GM10248 (cell line): ENCODE results near the gene MRPL17.

Experiments
- CTCF ChIA-PET: fragments of 300-600 bp; sonication (Branson Sonifier 250); formaldehyde crosslinking; extraction: SDS; loops from one replicate; lab custom pipeline; 2021; ENCODE audit warnings: antibody characterized with exemption; lab: Yijun Ruan, JAX
- POLR2A ChIA-PET: fragments of 350-650 bp; sonication (Branson Sonifier 250); formaldehyde crosslinking; extraction: SDS; loops from one replicate; lab custom pipeline; 2020; ENCODE audit warnings: antibody characterized with exemption; lab: Yijun Ruan, JAX
- DNase-seq: peaks from one replicate; pipeline ENCODE4 v3.0.0; 2012; ENCODE audit errors: extremely low spot score
- TF ChIP-seq, protein P1 (sequence below): IDR thresholded peaks from 2 replicates; pipeline ENCODE4 v1.5.1; 2012; ENCODE audit warnings: mild to moderate bottlenecking, low read depth; ENCODE audit errors: extremely low read depth, missing control alignments, control extremely low read depth

MRPL17 gene

DNA sequence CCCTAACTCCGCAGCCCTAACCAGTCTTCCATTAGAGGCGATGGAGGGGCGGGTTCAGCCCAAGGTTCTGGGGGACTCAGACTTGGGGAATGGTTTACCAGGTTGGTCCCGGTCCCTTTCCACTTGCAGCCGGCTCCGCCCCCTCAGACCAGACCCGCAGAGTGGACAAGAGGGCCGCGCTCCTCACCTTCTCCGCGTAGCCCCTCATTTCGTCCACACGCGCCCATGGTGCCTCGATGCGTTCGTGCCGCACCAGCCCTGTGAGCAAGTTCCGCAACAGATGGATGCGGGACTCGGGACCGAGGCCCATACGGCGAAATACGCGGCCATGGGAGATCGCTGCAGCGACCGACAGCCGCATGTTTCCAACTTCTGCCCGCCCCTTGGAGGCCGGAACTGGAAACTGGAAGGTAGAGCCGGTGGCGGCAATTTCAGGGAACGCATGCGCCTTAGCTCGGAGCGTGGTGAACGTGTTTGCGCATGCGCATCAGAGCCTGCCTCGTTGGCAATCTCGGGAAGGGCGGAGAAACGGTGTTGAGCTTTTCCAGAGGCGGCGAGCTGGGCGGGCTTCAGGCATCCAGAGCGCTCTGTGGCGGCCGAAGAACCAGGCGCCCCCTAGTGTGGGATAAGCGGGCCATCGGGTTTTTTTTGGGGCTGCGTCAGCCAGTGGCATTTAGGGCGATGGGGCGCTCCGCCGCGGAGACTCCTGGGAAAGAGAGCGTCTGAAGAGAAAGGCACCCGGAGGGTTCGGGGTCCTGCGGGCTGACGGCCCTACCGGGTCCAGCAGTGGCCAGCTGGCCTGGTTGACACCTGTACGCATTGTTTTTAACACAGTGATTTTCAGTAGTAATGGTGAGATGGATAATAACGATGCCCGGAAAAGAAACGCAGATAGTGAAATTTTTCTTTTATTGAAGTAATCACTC lies at the start of gene MRPL17:
TSS of gene MRPL17 (minus strand) at position 405 of the 926 bp plus-strand sequence. CDS start at position 361, 44 bp downstream.
- DNase-seq = peak; percentile 97
- ChIA-PET POLR2A (interaction anchor here (0.6 to 2.2 kb wide), 4 partner anchors 42 to 114 kb away, joined by 3 to 12 read pairs (median 4); partner anchors contain the start of gene TPP1), CTCF (interaction anchor here (0.7 to 4.7 kb wide), 43 partner anchors 10 to 305 kb away, joined by 3 to 29 read pairs (median 4); partner anchors contain the start of genes ARFIP2, DCHS1, TAF10 and TIMM10B)
- TF ChIP-seq, protein P1, sequence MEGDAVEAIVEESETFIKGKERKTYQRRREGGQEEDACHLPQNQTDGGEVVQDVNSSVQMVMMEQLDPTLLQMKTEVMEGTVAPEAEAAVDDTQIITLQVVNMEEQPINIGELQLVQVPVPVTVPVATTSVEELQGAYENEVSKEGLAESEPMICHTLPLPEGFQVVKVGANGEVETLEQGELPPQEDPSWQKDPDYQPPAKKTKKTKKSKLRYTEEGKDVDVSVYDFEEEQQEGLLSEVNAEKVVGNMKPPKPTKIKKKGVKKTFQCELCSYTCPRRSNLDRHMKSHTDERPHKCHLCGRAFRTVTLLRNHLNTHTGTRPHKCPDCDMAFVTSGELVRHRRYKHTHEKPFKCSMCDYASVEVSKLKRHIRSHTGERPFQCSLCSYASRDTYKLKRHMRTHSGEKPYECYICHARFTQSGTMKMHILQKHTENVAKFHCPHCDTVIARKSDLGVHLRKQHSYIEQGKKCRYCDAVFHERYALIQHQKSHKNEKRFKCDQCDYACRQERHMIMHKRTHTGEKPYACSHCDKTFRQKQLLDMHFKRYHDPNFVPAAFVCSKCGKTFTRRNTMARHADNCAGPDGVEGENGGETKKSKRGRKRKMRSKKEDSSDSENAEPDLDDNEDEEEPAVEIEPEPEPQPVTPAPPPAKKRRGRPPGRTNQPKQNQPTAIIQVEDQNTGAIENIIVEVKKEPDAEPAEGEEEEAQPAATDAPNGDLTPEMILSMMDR = peak; percentile 85

- TF ChIP-seq, protein P1 = no peak
- ChIA-PET POLR2A (no interaction called here), CTCF (interaction anchor here (0.9 to 2.3 kb wide), 10 partner anchors 9 to 366 kb away, joined by 3 to 17 read pairs (median 3); partner anchors contain the start of gene MRPL17)
- DNase-seq = no peak
These were observed 45.0 kb upstream of the MRPL17 start for GRCh38 chr11:6727971-6728760.

DNA sequence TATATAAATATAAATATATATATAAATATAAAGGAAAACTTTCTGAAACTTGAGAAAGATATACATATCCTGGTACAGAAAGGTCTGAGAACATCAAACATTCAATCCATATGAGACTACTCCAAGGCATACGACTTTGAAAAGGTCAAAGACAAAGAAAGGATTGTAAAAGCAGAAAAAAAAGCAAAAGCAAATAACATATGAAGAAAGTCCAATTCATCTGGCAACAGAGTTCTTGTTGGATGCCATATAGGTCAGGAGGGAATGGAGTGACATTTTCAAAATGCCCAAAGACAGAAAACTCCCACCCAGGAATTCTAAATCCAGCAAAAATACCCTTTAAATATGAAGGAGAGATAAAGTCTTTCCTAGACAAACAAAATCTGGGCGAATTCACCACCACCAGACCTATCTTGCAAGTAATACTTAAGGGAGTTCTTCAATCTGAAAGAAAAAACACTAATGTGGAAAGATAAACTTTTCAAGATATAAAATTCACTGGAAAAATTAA lies 42.3 kb upstream of the MRPL17 start:
- DNase-seq = no peak
- ChIA-PET CTCF (interaction anchor here (0.7 to 1.1 kb wide), 2 partner anchors 9 to 19 kb away, joined by 3 read pairs; no protein-coding TSS in a partner anchor), POLR2A (no interaction called here)
- TF ChIP-seq, protein P1 = no peak

- TF ChIP-seq, protein P1 = no peak
- DNase-seq = no peak
- ChIA-PET CTCF (interaction anchor here (9.6 kb wide), 1 partner anchor 12 kb away, joined by 81 read pairs; no protein-coding TSS in a partner anchor), POLR2A (no interaction called here)
These were observed 40.9 kb upstream of the MRPL17 start for GRCh38 chr11:6724013-6724412.

GRCh38 chr11:6721343-6721742 lies 38.2 kb upstream of the MRPL17 start:
- TF ChIP-seq, protein P1 = no peak
- CTCF ChIA-PET = interaction anchor here (1.0 to 9.6 kb wide), 7 partner anchors 9 to 342 kb away, joined by 3 to 81 read pairs (median 7); partner anchors contain the start of gene MRPL17
- no peak for DNase-seq
- POLR2A ChIA-PET = no interaction called here

- no peak for DNase-seq
- CTCF ChIA-PET = interaction anchor here (0.7 to 9.6 kb wide), 7 partner anchors 9 to 38 kb away, joined by 3 to 81 read pairs (median 8); partner anchors contain the start of gene MRPL17
- TF ChIP-seq, protein P1 = no peak
- POLR2A ChIA-PET = interaction anchor here (0.6 kb wide), 1 partner anchor 31 kb away, joined by 3 read pairs; no protein-coding TSS in a partner anchor
These were observed 36.4 kb upstream of the MRPL17 start for GRCh38 chr11:6719576-6719975.
